HG02973 (cell line): ENCODE data around the gene PRSS21.

ENCODE experiments used
- ATAC-seq: cut with Tn5 transposase; IDR thresholded peaks from one replicate; pipeline ENCODE4 v1.9.1; 2021; ENCODE audit warnings: moderate library complexity; ENCODE audit not compliant: unreplicated experiment

Gene PRSS21

DNA sequence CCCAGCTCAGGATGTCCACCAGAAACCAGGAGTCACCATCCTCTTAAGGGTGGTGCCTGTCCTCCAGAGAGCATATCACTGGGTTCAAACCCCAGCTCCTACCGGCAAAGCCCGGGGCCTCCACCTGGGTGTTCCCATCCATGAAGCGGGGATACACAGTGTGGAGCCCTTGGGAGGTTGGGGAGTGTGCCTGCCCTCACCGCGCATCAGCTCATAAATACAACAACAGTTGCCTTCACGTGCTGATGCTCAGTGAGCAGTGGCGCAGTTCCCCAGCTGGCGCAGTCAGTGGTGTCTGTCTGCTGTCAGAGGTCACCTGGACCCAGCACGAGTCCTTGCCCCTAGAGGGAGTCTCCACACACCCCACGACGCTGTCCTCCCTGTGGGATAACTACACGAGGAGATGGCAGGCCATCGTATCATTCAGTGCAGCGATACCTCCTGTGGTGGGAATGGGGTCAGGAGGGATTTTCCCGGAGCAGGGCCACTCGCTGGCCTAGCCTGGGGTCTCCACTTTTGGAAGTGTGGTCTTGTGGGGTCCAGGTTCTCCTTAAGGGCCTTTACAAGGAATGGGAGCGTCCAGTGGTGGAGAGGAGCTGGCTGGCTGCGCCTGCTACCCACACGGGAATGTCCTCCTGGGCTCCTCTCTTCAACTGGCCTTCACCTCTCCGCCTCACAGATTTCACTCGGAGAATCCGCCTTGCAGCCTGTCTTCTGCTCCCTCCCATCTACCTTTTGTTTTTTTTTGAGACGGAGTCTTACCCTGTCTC, 37.7 kb upstream of the PRSS21 start:
- no peak for ATAC-seq

DNA sequence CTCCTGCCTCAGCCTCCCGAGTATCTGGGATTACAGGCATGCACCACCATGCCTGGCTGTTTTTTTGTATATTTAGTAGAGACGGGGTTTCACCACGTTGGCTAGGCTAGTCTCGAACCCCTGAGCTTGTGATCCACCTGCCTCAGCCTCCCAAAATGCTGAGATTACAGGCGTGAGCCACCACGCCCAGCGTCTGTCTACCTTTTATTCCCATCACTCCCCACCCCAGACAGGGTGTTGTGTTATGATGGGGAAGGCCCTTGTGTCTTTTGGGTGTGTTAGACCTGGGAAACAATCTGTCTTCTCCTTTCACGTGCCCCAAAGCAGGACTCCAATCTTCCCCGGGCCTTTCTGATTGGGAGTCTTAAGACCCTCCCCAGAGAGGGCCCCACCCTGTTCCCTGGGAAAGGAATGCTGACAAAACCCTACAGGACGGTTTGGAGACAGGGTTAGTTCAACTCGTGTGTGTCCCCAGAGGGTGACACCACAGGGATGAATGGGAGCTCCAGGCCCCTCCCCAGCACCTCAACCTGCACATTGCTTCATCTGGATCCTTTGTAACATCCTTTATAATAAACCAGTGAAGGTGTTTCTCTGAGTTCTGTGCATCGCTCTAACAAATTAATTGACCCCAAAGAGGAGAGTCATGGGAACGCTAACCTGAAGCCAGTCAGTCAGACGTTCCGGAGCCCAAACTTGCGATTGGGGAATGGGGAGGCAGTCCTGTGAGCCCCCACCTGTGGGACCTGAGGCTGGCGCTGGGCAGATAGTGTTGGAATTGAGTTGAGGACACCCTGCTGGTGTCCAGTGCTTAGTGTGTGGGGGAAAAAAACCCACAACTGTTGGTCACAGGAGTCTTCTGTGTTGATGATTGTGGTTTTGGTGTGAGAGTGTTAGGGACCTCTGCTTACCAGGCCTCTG, 36.8 kb upstream of the PRSS21 start:
- ATAC-seq, result no peak

DNA sequence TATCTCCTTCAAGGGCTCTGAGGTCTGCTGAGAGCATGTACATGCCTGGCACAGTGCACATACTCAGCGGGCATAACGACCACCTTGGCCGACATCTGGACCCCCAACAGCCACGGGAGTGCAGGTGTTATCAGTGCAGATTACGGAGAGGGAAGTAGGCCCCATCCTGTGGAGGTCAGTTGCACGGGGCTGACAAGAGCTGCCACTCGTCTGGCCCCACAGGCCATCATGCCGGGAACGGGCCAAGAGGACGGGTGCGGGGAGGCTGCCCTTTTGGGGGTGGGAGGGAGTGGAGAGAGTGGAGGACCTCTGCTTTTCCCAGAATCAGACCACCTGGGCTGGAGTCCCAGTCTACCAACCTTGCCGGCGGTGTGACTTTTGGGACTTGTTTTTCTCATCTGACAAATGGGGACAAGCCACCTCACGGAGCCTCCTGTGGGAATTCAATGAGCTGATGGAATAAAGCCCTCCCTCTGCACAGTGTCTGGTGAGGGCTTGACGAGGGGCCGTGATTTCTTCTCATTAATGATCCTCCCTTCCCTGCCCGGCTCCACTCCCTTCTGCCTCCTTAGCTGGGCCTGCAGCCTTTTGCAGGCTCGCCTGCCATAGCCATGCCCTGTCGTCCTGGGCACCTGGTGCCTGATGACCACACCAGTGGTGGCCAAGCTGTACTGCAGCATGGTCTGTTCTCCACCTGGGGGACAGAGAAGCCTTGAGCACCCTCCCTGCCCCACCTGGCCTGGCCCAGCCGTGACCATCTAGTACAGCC, 34.3 kb upstream of the PRSS21 start:
- ATAC-seq, result no peak

DNA sequence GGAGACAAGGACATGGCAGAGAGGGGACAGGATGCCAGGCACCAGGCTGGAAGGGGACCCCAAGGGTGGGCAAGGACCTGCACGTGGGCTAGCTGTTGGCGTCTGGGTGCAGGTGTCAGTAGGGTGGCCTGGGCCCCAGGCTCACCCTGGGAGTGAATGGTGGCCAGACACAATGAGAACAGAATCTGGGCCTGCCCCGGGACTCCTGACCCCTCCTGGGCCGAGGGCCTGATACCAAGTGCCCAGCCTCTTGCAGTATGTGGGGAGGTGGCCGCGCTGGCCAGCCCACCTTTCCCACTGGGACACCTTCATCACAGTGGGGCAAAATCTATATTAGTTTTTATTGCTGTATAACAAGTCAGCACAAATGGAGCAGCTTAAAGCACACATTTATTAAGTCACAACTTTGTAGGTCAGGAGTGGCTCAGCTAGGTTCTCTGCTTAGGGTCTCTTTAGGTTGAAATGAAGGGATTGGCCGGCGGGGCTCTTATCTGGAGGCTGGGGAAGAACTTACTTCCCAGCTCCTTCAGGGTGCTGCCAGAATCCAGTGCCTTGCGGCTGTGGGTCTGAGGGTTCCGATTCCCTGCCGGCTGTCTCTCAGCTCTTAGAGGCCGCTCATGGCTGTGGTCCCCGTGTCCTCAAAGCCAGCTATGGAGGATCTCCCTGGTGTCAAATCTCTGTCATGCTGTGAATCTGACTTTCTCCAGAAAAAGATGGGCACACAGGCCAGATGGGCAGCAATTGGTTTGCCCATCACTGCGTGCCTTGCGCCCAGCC, 33.3 kb upstream of the PRSS21 start:
- ATAC-seq, result no peak

DNA sequence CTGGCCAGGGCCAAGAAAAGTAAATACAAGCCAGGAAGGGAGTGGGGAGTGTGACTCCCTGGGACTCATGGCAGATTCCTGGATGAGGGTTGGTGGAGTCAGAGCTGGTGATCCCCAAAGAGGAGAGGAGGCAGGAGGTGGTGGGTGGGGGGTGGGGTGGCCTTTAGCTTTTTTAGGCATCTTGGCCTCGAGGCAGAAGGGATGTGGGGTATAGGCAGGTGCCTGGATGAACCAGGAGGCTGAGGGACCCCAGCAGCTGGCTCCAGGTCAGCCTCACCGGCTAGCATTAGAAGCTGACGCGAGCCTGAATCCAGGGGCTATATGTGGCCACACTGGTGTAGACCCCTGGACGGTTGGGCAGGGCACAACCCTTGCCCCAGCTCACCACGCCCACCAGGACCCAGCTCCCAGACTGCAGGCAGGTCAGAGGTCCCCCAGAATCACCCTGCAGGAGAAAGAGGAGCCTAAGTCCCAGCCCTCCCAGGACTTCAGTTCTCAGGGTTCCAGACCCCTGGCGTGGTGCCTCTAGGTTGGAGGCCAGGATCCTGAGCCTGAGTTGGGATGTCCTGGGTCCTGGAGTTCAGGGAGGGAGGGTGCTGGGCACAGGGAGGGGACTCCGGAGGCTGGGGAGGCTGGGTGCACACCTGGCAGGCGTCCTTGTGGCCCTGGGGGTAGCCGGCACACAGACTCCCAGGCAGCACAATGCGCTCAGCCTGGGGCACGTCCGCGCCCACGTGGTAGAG, 32.5 kb upstream of the PRSS21 start:
- no peak for ATAC-seq

DNA sequence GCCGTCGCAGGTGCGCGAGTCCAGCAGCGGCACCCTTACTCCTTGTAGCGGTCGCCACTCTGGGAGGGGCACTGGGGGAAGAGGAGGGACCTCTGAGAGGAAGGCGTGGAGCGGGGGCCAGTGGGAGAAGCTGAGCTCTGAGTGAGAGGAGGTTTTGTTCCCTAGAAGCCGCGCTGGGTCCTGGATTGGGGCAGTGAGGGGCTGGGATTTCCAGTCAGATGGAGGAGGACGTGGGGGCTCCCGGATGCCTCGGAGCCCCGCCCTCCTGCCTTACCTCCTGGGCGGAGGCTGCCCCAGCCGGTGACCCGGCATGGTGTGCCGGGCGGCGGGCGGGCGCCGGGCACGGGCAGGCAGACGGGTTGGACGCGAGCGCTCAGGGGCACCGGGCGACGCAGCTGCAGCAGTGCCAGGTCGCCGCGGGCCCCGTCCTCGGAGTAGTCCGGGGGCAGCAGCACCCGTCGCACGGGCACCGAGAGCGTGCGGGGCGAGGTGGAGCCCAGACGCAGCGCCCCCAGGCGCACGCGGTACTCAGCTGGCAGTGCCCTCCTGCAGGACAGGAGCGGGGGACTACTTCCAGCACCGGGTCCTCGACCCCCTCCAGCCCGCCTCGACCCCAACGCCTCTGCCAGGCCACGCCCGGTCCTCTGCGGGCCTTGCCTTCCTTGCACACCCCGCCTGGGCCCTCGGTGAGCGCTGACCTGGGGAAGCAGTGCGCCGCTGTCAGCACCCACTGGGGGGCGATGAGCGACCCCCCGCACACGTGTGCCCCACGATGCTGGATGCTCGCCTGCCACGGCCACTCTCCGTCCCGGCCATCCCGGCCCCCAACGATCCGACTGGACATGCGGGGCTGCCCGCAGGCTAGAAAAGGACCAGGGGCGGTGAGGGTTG, 31.7 kb upstream of the PRSS21 start:
- ATAC-seq, result no peak

DNA sequence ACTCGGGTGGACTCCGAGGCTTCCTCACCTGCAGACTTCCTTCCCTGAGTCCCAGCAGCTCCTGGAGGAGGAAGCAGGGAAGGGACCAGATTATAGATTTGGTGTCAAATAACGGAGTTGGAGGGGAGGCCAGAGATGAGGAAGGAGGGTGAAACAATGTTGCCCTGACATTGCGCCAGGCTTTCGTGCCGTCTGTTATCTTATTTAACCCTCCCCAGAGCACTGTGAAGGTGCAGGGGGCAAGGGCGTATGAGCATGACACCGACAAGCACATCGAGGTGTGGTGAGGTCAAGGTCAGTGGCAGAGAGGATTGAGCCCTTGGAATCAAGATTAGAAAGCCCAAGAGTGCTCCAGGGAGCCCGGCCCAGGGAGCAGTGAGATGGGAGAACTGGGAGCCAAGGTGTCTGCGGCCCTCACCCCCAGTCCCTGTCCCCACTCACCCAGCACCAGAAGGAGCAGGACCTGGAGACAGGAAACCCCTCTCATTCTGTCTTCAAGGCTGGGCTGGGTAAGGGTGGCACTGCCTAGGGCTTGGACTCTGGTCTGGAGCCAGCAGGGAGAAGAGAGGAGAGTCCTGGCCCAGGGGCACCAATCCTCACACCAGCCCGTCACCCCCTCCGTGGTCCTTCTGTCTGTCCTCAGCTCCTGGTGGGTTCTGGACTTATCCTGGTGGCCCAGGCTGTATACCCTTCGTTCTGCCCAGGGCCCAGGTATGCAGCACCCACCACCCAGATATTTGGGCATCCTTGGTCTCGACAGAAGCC, 30.8 kb upstream of the PRSS21 start:
- ATAC-seq, result no peak

DNA sequence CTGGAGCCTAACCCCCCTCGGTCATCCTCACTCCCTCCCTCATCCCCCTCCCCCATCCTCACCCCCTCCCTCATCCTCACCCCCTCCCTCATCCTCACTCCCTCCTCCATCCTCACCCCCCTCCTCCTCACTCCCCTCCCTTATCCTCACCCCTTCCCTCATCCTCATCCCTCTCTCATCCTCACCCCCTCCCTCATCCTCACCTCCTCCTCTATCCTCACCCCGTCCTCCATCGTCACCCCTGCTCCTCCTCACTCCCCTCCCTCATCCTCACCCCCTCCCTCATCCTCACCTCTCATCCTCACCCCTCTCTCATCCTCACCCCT, 30.2 kb upstream of the PRSS21 start:
- no peak for ATAC-seq

DNA sequence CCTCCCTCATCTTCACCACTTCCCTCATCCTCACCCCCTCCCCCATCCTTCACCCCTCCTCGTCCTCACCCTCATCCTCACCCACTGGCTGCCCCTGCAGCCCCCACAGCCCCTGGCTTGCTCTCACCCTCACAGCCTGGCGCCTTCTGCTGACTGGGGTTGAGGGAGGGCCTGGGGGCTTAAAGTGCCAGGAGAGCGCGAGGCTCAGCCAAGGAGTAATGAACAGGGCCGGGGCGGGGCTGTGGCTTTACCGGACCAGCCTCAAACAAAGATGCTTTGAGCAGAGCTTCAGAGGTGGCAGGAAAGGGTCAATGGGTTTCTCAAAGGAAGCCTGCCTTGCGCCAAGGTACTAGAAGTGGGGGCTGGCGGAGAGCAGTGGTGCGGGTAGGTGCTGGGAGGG, 29.6 kb upstream of the PRSS21 start, which contains the start of gene PRSS33:
TSS of gene PRSS33 (minus strand) at position 155 of the 400 bp plus-strand sequence. CDS start 1,013 bp downstream, outside the sequence.
- ATAC-seq, result no peak

DNA sequence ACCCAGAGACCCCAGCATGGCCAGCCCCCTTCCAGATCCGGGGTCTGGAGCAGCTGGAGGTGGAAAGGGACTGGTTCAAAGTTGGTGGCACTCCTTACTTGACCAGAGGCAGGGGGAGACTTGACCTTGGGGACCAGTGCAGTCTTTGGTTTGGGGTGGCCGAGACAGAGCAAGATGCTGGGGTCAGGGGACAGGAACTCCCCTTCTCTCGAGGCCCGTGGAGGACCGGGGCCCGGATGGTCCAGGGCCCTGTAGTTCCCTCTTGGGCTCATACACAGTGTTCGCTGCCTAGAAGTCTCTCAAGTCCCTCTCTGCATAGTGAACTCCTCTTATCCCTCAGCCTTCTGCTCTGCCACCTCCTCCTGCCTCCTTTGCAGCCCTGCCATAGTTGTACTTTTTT, 29.1 kb upstream of the PRSS21 start:
- ATAC-seq, result no peak

DNA sequence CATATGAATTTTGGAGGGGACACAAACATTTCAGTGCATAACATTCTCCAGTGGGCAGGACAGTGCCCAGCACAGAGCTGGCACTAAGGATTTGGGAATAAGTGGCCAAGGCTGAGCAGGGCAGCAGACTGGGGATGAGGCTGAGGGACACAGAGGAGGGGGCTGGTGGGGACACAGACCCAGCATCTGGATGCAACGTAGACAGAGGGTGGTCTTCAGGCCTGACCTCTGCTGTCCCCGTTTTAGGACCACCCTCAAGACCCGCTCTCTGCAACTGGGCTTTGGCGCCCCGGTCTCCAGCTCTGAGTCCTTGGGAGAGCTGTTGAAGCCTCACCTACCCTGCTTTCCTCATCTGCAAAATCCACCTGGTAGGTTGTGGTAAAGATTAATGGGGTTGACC, 26.4 kb upstream of the PRSS21 start:
- ATAC-seq, result no peak

DNA sequence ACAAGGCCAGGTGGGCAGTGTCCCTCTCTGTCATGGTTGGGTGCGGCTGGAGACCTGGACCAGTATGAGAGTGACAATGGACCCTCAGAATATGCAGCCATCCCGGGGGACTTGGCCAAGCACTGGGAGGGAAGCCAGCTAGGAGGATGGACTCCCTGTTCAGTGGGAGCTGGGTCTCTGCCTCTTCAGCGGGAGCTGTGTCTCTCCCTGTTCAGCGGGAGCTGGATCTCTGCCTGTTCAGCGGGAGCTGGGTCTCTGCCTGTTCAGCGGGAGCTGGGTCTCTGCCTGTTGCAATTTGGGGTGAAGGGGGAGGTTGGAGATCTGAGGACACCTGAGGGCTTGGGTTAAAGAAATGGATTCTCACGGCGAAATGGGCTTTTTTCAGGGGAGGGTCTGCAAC, 25.9 kb upstream of the PRSS21 start:
- no peak for ATAC-seq

DNA sequence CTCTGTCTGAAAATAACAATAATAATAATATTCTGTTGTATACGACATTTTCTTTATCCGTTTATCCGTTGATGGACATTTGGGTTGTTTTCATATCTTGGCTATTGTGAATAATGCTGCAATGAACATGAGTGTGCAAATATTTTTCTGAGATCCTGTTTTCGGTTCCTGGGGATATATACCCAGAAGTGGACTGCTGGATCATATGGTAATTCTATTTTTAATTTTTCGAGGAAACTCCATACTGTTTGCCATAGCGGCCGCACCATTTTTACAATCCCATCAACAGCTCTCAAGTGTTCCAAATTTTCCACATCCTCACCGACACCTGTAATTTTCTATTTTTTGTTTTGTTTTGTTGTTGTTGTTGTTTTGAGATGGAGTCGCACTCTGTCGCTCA, 24.1 kb upstream of the PRSS21 start:
- no peak for ATAC-seq

DNA sequence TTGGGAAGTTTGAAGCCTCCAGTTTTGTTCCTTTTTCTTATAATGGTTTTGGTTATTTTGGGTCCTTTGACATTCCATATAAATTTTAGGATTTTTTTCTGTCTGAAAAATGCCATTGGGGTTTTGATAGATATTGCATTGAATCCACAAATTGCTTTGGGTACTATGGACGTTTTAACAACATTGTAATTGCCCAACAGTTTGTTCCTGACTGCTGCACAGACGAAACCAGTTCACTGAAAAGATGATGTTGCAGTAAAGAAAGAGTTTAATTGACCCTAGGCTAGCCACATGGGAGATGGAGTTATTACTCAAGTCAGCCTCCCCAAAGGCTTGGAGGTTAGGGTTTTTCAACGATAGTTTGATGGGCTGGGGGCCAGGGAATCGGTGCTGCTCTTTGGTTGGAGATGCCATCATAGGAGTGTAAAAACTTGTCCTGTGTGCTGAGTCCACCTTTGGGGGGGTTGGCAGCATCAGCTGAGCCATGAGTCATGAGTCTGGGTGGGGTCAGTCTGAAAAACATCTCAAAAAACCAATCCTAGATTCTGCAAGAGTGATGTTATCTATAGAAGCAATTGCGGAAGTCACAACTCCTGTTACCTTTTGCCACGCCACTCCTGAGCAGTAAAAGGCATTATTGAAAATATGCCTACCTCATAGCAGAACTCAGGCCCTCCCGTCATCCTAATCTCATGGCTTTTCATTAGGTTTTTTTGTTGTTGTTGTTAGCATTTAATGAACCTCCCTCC, 21.5 kb upstream of the PRSS21 start:
- ATAC-seq, result no peak

DNA sequence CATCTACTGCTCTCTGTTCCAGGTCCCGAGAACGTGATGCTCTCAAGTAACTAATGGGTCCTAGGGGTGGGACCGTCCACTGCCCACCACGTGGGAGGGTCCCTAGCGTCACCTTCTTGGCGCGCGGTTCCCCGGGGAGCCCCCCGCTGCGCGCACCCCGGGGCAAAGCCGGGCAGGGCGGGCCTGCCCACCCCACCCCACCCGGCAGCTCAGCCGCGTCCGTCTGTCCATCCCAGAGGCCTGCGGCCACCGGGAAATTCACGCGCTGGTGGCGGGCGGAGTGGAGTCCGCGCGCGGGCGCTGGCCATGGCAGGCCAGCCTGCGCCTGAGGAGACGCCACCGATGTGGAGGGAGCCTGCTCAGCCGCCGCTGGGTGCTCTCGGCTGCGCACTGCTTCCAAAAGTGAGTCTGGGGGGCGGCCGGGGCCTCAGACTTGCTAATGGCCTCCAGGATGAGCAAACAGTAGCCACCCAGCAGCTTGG, 18.3 kb upstream of the PRSS21 start:
- ATAC-seq, result no peak

DNA sequence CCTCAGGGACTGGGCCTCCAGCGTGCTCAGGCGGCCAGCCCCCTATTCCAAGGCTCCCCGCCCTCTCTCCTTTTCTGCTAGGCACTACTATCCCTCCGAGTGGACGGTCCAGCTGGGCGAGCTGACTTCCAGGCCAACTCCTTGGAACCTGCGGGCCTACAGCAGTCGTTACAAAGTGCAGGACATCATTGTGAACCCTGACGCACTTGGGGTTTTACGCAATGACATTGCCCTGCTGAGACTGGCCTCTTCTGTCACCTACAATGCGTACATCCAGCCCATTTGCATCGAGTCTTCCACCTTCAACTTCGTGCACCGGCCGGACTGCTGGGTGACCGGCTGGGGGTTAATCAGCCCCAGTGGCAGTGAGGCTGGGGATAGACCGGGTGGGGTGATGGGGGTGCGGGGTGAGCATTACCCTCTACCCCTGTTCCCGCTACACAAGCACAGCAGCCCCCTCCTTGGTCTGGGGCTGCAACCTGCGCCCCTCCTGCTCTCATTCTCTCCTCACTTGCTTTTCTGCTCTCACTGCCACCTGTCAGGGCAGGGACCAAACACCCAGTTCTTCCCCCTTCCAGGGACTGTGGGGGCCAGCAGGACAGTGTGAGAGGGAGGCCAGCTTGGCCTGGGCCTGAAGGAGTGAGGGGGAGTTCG, 17.7 kb upstream of the PRSS21 start:
- ATAC-seq, result no peak

DNA sequence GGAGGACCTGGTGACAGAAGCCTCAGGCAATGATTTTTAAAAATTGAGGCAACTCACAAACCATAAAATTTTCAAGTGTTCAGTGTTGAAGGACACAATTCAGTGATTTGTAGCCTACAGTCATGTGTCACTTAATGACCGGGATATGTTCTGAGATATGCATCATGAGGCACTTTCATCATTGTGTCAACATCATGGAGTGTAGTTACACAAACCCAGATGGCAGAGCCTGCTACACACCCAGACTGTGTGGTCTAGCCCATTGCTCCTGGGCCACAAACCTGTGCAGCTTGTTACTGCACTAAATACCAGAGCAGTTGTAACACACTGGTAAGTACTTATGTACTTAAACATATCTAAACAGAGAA, 17.2 kb upstream of the PRSS21 start:
- no peak for ATAC-seq
